ENCODE data around the gene ZCCHC24. TPM values are rescaled to one million over a fixed set of nuclear protein-coding genes. Genes with fewer than 3 reads are reported as not detected.

The ZCCHC24 gene
- total and polyA plus RNA-seq, 4 donors, result 7.8 to 23.9 (median 14.8) TPM

- no peaks in the 10 kb centered on the region for H3K9me3 ChIP-seq (ENCODE audit: control insufficient read depth in 4 of 4, low read length in 3 of 4)
- peak overlapping the region; percentile 56 to 73 for H3K27ac ChIP-seq (ENCODE audit: low read depth in 1 of 2, low read length in 2 of 2)
- H3K4me1 ChIP-seq (ENCODE audit: control insufficient read depth in 4 of 4, insufficient read depth in 4 of 4, low read length in 3 of 4), result peaks cover 0 to 36% (median 3%) of the 10 kb centered on the region in 4 donors
- no peak for TF ChIP-seq GABPA (IDR thresholded peaks at IDR 0.05 in 1 of 2, conservative IDR thresholded peaks at IDR 0.05 in 1 of 2)
- no peak for TF ChIP-seq REST (IDR thresholded peaks at IDR 0.05)
- TF ChIP-seq NR2F2 (IDR thresholded peaks at IDR 0.05), result no peak
- TF ChIP-seq RAD21 (IDR thresholded peaks at IDR 0.05), result peak in 1 of 2 donors; percentile 11
- no peak for TF ChIP-seq FOXA2 (IDR thresholded peaks at IDR 0.05)
- no peak for TF ChIP-seq FOXA1 (IDR thresholded peaks at IDR 0.05)
- no peak for TF ChIP-seq EGR1 (IDR thresholded peaks at IDR 0.05; ENCODE audit: low read depth in 2 of 2)
- TF ChIP-seq MAX (IDR thresholded peaks at IDR 0.05), result no peak
- TF ChIP-seq JUND (IDR thresholded peaks at IDR 0.05), result no peak
- TF ChIP-seq RXRA (IDR thresholded peaks at IDR 0.05), result peak in 1 of 2 donors; percentile 4
- TF ChIP-seq ZBTB33 (IDR thresholded peaks at IDR 0.05), result no peak
- TF ChIP-seq YY1 (IDR thresholded peaks at IDR 0.05), result no peak
- TF ChIP-seq TAF1 (conservative IDR thresholded peaks at IDR 0.05), result no peak
- peak in 1 of 2 donors; percentile 6 for TF ChIP-seq HNF4A (conservative IDR thresholded peaks at IDR 0.05)
- no peak for TF ChIP-seq SP1 (IDR thresholded peaks at IDR 0.05)
- no peak for TF ChIP-seq CTCF (IDR thresholded peaks at IDR 0.05; ENCODE audit: low read depth, low read length, missing input control)
- no peaks in the 10 kb centered on the region for H3K27me3 ChIP-seq (ENCODE audit: control insufficient read depth in 4 of 4, insufficient read depth in 4 of 4, low read length in 3 of 4)
- H3K36me3 ChIP-seq (ENCODE audit: control insufficient read depth in 4 of 4, insufficient read depth in 3 of 4, low read depth in 1 of 4, low read length in 3 of 4), result peaks cover 0 to 2% (median 0%) of the 10 kb centered on the region in 4 donors
- no peak overlapping the region for H3K4me3 ChIP-seq (ENCODE audit: low read depth in 1 of 3, low read length in 3 of 3)
- no peak overlapping the region for H3K9ac ChIP-seq (ENCODE audit: low read depth in 1 of 2, low read length in 2 of 2)
- DNase-seq (ENCODE audit: low spot score), result no peak
- WGBS, result 46% methylated on average over 13 of the region's 13 CpGs
Measured at GRCh38 chr10:79406683-79407422, 38.6 kb downstream of the ZCCHC24 start.

Measured in liver (tissue), 9 donors.